Mammary epithelial cell (primary cell): ENCODE data around the gene FAM181A.

Source experiments
- EZH2 ChIP-seq: IDR thresholded peaks from 2 replicates; pipeline ENCODE4 v1.6.1; 2012; ENCODE audit warnings: low read length, inconsistent platforms, borderline replicate concordance
- TF ChIP-seq, protein P1 (sequence below), 2 donors: IDR thresholded peaks in 1 of 2; conservative IDR thresholded peaks in 1 of 2; 2 replicates each; pipeline ENCODE4 v1.5.1; 2011 to 2012; ENCODE audit warnings: inconsistent platforms in 2 of 2, low read length in 2 of 2, mild to moderate bottlenecking in 2 of 2, control low read depth in 1 of 2, low read depth in 1 of 2; ENCODE audit not compliant: insufficient read depth in 1 of 2; ENCODE audit errors: extremely low read depth in 1 of 2

DNA sequence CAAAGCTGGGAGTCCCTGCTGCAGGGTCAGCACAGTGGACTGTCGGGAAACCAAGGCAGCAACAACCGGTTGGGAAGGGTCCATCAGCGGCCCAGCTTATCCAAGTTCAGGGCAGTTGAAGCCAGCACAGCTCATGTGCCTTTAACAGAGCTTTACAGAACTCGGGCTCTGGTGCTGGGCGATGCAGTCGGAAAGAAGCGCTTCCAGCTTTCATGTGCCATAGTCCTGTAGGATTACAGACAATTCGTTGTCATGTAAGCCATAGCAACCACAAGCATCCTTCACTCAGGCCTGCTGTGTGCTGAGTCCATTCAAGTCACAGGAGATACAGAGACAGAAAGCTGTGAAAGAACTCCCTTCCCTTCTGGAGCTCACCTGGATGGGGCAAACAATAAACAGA is 3.5 kb upstream of the FAM181A start:
- TF ChIP-seq, protein P1, sequence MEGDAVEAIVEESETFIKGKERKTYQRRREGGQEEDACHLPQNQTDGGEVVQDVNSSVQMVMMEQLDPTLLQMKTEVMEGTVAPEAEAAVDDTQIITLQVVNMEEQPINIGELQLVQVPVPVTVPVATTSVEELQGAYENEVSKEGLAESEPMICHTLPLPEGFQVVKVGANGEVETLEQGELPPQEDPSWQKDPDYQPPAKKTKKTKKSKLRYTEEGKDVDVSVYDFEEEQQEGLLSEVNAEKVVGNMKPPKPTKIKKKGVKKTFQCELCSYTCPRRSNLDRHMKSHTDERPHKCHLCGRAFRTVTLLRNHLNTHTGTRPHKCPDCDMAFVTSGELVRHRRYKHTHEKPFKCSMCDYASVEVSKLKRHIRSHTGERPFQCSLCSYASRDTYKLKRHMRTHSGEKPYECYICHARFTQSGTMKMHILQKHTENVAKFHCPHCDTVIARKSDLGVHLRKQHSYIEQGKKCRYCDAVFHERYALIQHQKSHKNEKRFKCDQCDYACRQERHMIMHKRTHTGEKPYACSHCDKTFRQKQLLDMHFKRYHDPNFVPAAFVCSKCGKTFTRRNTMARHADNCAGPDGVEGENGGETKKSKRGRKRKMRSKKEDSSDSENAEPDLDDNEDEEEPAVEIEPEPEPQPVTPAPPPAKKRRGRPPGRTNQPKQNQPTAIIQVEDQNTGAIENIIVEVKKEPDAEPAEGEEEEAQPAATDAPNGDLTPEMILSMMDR (conservative IDR thresholded peaks at IDR 0.05 in 1 of 2, IDR thresholded peaks at IDR 0.05 in 1 of 2; ENCODE audit: extremely low read depth in 1 of 2, insufficient read depth in 1 of 2, low read depth in 1 of 2, low read length in 2 of 2) = no peak
- TF ChIP-seq EZH2 = no peak
